HG03442 (cell line): ENCODE results near the gene ANXA1.

Source experiments
- ATAC-seq: cut with Tn5 transposase; IDR thresholded peaks from one replicate; pipeline ENCODE4 v1.9.1; 2021; ENCODE audit warnings: mild to moderate bottlenecking, moderate library complexity; ENCODE audit not compliant: unreplicated experiment

Gene ANXA1

DNA sequence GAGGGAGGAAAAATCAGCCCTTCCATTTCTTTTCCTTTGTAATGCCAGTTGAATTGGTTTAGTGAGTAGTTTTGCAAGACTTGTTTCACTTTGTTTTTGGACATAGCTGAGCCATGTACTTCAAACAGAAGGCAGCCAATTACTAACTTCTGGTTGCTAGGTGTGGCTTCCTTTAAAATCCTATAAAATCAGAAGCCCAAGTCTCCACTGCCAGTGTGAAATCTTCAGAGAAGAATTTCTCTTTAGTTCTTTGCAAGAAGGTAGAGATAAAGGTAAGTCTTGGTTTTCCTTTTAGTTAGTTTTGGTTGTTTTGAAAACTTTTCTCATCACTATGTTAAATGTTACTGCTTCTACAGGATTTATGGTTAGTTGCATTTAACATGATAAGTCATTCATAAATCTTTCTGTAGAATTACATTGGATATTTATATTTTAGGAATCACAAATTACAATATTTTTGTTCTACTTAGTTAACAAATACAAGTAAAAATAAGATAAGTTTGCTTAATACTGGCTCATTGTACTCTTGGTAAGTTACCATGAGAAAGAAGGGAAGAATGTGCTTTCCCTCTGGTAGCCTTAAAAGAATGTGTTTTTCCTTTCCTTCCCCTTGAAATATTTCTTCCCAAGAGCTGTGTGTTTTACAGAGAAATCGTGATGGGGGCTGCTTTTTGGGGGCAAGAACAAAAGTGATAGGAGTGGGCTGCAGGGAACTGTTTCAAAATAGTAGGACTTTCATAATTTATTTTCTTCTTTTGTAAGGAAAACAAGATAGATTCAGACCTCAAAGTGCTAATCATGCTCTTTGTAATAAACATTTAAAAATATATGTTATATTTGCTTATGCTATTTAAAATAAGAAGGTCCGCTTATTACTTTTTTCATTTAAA lies at the start of gene ANXA1:
TSS of gene ANXA1 (plus strand) at position 213 of the 890 bp plus-strand sequence. CDS start 6,671 bp downstream, outside the sequence.
- ATAC-seq, result no peak

DNA sequence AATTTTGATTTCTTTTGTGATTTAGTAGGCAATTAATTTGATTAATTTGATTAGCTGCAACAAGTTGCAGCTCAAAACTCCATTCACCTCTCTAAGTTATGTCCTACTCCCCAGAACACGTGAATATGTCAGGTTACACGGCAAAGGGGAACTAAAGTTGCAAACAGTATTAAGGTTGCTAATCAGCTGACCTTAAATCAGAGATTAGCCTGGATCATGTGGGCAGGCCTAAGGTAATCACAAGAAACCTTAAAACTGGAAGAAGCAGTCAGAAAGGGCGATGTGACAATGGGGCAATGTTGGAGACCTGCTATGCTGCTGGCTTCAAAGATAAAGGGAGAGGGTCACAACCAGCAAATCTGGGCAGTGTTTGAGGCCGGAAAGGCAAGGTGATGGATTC lies 47.3 kb upstream of the ANXA1 start:
- ATAC-seq, result no peak

GRCh38 chr9:73104921-73105320 lies 46.7 kb upstream of the ANXA1 start:
- no peak for ATAC-seq

DNA sequence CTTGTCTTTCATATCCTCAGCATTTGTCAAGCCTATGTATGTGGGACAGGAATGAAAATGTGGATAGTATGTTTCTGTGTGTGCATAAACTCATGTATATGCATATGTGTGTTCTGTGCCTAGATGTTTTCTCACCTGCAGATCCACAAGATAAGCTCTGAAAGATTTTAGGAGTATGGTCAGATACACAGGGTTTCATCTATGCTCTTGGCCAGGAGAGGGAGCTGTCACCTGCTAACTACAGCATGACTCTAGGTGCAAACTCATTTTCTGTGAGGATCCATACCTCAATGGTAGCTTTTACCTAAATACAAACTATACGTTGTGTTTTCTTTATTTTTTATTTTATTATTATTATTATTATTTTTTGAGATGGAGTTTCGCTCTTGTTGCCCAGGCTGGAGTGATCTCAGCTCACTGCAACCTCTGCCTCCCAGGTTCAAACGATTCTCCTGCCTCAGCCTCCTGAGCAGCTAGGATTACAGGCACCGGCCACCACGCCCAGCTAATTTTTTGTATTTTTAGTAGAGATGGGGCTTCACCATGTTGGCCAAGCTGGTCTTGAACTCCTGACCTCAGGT lies 44.1 kb upstream of the ANXA1 start:
- peak; percentile 95 for ATAC-seq

- no peak for ATAC-seq
Observed at GRCh38 chr9:73114058-73114457, 37.6 kb upstream of the ANXA1 start.

- ATAC-seq, result no peak
Observed at GRCh38 chr9:73114958-73115357, 36.7 kb upstream of the ANXA1 start.

GRCh38 chr9:73116031-73116430 lies 35.6 kb upstream of the ANXA1 start:
- peak; percentile 87 for ATAC-seq

- no peak for ATAC-seq
Observed at GRCh38 chr9:73116880-73117279, 34.8 kb upstream of the ANXA1 start.

- ATAC-seq, result no peak
Observed at GRCh38 chr9:73118286-73118685, 33.4 kb upstream of the ANXA1 start.

- ATAC-seq, result no peak
Observed at GRCh38 chr9:73118898-73119554, 32.6 kb upstream of the ANXA1 start.

GRCh38 chr9:73121375-73121935 lies 30.2 kb upstream of the ANXA1 start:
- no peak for ATAC-seq

DNA sequence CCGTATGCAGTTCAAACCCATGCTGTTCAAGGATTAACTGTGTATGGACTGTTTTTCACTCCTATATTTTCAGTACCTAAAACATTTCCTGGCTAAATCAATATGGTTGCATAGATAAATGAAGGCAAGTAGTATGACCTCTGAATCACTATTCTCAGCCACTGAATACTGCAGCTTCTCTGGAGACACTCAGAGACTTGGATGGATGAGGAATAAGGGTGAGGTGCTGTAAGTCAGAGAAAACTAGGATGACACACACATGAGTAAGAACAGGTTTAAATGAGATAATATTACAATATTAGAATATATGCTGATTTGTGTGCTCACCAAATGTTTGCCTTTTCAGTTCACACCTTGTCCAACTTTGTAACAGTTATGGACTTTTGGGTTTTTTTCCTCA lies 26.0 kb upstream of the ANXA1 start:
- ATAC-seq, result no peak

GRCh38 chr9:73129941-73130685 lies 21.6 kb upstream of the ANXA1 start:
- ATAC-seq, result no peak

DNA sequence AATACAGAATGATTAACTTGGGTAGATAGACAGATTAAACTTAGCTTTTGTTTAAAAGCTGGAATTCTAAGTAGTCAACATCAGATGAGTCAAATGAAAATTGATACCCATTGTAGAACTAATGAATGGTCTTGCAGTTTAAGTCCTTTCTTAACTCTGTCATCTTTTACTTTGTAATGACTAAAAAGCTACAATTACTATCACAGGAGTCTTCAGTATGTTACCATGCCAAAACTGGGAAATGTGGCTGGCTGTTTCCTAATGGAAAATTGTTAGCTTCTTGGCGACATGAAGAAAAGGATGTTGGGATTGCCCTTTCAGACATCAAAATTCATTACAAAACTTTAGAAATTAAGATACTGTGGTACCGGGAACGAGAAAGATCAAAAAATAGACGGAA lies 20.2 kb upstream of the ANXA1 start:
- no peak for ATAC-seq

DNA sequence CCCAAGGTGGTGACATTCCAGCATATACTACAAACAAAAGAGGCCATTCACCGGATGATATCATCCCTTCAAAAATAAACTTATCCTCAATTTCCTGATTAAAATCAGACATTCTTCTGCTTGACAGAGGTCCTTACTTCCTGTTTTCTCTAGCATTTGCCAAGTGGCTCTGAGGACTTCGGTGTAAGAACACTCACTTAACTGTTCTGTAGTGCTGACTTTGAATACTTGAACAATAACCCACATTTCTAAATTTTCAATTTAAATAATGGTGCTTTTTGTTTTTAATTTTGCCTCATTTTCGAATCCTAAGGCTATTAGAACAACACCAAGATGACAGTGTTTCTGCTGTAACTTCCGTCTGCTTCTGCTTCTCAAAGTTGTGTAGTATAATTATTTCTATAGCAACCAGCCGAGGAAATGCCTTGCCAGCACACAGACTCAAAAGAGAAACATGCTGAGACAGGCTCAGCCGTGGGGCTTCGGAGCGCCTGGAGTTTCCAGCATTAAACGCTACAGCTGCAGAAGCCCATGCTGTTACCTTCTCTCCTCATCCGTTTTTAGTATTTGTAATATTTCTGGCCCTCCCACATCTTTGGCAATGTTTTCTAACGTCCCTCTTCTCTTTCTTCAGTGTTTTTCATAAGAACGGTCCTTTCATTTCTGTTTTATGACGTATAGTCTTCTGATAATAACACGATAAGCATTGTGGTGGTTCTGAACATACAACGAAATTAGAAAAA lies 19.5 kb upstream of the ANXA1 start:
- peak; percentile 94 for ATAC-seq

DNA sequence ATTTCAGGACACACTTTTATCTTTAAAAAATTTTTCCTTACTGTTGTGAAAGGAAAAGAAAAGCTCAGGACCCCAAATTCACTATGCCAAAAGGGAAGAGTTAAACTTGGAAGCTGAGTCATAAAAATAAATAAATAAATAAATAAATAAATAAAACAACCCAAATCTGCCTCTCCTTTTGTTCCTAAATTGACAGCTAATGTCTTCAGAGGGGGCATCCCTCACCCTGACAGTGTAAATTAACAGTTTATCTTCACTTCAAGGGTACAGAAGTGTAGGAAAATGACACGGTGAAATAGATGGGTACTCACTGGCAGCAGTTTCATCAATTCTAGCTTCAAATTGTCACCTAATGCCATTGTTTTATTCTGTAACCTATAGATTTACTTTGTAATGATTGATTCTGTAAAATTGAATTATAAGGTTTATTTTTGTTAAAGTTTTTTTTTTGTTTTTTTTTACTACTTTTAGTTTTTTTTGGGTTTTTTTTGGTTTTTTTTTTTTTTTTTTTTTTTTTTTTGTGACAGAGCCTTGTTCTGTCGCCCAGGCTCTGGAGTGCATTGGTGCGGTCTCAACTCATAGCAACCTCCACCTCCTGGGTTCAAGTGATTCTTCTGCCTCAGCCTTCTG lies 18.5 kb upstream of the ANXA1 start:
- no peak for ATAC-seq

DNA sequence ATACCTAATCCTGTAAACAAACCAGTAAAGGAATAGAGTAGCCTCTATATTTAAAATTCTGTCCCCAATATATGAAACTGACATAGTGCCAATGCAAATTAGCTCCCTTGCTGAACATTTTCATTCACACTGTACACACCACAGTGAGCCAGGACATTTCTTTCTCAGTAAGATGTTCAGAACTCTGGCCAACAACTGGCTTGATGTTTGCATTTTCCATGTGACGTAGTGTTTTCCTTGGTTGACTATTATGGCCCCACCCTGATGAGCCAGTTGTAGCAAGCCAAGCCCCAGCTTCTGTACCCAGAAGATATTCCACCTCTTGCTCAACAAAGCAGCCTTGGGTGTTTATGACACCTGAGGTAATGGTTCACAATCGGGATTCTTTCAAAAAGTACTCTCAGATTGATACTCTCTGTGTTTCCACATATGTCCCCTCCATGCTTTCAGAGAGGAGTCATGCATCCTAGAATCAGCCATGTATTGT lies 17.7 kb upstream of the ANXA1 start:
- peak; percentile 50 for ATAC-seq

DNA sequence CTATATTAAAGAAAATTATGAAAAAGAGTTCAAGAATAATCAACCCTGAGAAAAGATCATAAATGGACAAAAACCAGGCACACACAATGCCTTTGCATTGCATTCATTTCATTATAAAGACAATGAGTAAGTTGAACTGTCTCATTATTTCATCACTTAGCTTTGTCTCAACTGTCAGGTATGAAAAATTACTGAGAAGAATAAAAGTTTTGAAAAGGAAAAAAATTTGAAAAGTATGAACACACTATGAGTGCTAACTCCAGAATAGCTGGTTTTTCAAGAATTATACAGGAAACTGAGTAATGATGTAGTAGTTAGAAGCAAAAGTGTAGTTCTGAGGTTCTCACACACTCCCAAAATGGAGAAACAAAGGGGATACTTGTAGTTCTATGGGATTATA lies 16.3 kb upstream of the ANXA1 start:
- no peak for ATAC-seq

DNA sequence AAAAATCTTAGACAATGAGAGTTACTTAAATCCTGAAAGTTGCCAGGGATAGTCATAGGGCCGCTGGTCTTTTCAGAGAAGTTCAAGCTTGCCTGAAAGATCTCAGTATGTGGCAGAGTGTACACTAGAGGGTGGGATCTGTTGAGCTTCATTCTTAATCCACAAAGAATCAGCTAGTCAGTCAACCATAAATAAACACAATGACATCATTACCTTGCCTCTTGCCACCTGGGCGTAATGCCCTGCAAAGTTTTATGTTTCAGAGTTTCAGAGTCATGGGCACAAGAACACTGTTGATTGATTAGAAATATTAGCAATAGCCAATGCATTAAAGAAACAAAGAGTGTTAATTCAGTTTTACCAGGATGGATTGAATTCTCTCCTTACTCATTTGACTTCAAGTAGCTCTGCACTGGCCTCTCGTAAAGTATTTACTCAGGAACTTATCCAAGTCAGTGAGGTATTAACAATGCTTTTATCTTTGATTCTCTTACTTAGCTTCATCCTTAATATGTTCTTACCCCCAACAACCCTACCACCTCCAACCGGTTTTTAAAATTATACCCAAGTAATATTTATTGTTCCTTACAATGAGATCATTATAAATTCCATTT lies 14.3 kb upstream of the ANXA1 start:
- ATAC-seq, result no peak
